GM12872 (cell line): Measurements from ENCODE around the gene NRN1.

Experiments used
- CTCF ChIP-seq: IDR thresholded peaks from 3 replicates; pipeline ENCODE4 v1.5.1; 2011; ENCODE audit warnings: low read depth, mild to moderate bottlenecking, low read length, moderate library complexity; ENCODE audit not compliant: insufficient read depth

NRN1 gene

GRCh38 chr6:5984150-5985089 lies 22.3 kb downstream of the NRN1 start:
- TF ChIP-seq CTCF = no peak

GRCh38 chr6:5981126-5982026 lies 25.3 kb downstream of the NRN1 start:
- no peak for TF ChIP-seq CTCF

- no peak for TF ChIP-seq CTCF
Observed at GRCh38 chr6:5979650-5980420, 26.9 kb downstream of the NRN1 start.

- no peak for TF ChIP-seq CTCF
Observed at GRCh38 chr6:5976811-5977210, 29.9 kb downstream of the NRN1 start.

- no peak for TF ChIP-seq CTCF
Observed at GRCh38 chr6:5968817-5969734, 37.6 kb downstream of the NRN1 start.

GRCh38 chr6:5967594-5967993 lies 39.1 kb downstream of the NRN1 start:
- TF ChIP-seq CTCF = no peak
